Measurements from ENCODE around the gene DHX35. TPM values are rescaled to one million over a fixed set of nuclear protein-coding genes. Genes with fewer than 3 reads are reported as not detected.

The DHX35 gene
- polyA plus RNA-seq, 3 donors = 3.0 to 7.4 (median 6.9) TPM

DNA sequence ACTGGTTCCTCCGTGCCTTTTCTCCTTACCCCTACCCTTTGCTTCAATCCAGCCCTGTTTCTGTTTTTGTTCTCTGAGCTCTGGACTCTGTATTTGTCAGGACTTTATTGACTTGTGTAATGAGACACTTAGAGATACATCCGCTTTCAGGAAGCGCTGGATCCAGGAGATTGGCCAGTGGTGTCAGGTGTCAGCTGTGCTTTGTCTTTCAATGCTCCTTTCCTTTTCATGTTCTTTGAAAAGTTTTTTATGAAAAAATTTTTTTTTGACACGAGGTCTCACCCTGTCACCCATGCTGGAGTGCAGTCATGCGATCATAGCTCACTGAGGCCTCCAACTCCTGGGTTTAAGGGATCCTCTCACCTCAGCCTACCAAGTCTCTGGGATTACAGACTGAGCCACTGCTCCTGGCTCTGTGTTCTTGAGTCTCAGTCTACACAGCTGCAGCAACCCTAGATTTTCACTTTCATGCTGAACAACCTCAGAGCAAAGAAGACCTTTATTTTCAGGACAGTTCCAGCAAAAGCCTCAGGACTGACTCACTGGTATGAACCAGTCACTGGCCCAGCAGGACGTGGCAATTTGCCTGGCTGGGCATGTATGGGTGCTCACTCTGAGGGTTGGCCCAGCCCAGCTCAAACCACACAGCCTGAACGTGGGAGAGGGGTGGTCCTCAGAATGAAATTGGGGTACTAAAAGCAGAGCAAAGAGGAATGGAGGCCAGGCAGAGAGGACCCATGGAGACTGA lies 108.5 kb downstream of the DHX35 start:
- H3K27ac ChIP-seq (ENCODE audit: low read depth, low read length) = no peak overlapping the region

DNA sequence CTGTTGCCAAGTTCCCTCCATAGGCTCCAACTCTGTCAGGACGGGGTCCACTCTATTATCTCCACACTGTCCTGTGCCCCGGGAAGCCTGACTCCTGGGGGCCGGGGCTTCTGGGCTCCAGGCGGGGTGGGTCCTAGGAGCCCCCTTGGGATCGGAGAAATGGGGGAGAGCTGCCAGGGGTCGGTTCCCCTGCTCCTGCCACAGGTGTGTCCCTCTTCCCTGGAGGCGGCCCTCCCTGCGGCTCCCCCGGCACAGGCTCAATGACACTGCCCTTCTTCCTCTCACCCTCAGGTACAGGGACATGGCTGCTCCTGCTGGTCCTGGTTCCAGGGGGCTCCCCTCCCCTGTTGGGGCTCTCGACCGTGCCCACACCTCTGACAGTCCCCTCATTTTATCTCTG lies 110.0 kb downstream of the DHX35 start:
- H3K27ac ChIP-seq (ENCODE audit: low read depth, low read length) = no peak overlapping the region
- WGBS, 3 donors = 76 to 91% (median 89%) methylated on average over 11 of the region's 11 CpGs

More for the DNA sequence above, 108.5 kb downstream of the DHX35 start:
- WGBS, 3 donors = 55 to 69% (median 56%) methylated on average over 7 of the region's 7 CpGs

DNA sequence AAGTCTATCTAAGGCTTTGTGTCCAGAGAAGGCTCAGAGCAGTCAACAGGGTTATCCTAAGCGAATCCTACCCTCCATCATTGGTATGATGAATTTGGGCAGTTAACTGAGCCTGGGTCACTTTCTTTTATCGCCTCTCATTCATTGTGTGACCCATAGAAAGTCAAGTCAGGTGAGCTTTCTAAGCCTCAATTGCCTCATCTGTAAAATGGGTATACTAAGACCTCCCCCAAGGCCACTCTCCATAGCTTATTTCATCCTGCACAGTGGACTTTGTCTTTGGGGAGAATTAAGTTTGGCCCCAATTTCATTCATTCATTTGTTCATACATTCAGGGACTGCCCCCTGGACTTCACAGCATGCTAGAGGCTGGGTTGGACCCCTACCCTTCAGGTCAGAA lies 110.5 kb downstream of the DHX35 start:
- no peak overlapping the region for H3K27ac ChIP-seq (ENCODE audit: low read depth, low read length)
- 80 to 93% (median 93%) methylated on average over 2 of the region's 2 CpGs for WGBS, 3 donors

DNA sequence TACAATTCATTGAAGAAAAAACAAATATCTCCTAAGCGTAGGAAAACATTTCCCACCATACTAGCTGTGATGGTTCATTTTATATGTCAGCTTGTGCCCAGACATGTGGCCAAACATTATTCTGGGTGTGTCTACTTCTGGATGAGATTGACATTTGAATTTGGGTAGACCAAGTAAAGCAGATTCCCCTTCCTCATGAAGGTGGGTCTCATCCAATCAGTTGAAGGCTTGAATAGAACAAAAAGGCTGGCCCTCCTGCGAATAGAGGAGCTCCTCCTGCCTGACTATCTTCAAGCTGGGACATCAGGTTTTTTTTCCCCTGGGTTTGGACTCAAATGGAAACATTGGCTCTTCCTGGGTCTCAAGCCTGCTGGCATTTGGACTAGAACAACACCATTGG lies 113.6 kb downstream of the DHX35 start:
- WGBS, 3 donors = 77 to 97% (median 92%) methylated on average over 2 of the region's 2 CpGs
- no peak overlapping the region for H3K27ac ChIP-seq (ENCODE audit: low read depth, low read length)

DNA sequence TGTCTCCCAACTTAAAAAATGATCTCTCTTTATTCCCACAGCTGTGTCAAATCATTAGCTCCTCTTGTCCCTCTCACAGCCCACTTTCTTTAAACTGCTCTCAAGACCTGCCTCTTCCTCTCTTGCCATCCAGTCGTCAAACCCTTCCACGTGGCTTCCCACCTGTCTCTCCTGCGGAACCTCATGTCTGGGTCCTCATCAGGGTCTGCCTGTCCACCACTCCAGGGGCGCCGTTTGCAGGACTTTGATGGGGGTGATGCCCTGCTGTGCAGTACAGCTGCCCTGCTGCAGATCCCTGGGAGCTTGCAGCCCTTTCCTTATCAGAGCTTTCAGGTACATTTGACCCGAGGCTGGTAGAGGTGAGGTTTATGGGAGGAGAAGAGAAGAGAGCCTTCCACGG lies 114.8 kb downstream of the DHX35 start:
- WGBS, 3 donors = 42 to 51% (median 49%) methylated on average over 7 of the region's 7 CpGs

DNA sequence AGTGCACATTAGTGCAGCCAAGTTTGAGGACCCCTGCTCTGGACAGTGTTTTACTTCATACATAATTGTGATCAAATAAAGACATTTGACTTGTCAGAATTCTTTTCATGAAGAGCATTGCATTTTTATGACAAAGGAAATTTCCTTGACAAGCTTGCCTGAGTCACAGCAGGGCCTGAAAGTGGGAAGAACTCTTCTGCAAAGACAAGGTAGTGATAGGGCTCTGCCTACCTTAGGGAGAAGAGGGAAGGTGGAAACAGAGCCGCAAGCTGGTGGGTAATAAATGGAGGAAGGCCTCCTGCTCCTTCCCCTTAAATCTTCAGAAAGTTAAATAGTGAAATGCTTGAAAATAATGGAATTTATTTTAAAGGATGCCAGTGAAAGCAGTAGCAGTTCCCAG lies 118.2 kb downstream of the DHX35 start:
- no peak overlapping the region for H3K27ac ChIP-seq (ENCODE audit: low read depth, low read length)
- WGBS, 3 donors = 97 to 100% (median 97%) methylated on average over 1 of the region's 1 CpG

More for the DNA sequence above, 114.8 kb downstream of the DHX35 start:
- no peak overlapping the region for H3K27ac ChIP-seq (ENCODE audit: low read depth, low read length)

DNA sequence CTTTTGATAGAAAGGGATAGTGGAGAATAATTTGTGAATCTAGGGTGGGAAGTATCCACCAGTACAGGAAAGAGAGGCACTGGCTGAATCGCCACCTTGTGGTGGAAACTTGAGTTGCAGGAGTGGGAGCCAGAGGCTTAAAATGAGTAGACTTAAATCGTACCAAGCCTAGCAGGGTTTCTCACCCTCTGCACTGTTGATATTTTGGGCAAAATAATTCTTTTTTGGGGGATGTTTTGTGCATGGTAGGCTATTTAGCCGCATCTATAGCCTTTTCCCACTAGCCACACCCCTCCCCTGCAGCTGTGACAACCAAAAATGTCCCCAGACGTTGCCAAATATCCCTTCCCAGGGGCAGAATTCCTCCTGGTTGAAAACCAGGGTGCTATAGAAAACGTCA lies 119.1 kb downstream of the DHX35 start:
- no peak overlapping the region for H3K27ac ChIP-seq (ENCODE audit: low read depth, low read length)
- WGBS, 3 donors = 12 to 17% (median 14%) methylated on average over 5 of the region's 5 CpGs

DNA sequence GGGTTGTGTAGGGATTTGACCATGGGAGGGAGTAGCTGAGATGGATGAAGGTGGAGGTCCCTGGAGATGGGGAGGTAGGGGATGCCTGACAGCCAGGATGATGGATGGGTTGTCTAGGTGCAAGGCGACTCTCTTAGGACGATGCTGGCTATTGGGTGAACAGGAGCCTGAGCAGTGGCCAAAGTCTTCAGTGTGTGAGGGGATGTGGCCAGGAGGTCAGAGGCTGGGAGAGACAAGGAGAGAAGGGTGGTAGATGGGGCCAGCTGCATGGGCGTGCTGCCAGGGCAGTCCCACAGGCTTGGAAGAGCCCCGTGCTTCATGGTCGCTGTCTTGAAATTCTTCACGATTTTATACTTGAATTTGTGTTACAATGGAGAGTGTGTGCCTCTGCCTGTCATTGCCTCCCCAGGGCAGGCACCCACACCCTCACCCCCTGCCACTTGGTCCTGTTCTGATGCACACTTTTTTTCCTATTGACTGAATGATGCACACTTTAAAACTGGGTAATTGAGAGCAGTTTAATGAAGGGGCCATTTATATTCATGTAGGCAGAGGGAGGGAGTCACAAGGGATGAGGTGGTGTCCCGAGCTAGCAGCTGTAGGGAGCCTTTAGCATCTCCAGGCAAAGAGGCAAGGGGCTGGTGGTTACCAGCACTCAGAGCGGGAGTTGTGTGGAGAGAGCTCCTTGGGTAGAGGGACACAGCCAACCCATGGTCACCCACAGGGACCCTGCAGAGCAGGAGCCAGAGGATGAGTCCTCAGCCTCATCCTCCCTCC lies 120.7 kb downstream of the DHX35 start:
- WGBS, 3 donors = 49 to 61% (median 60%) methylated on average over 8 of the region's 8 CpGs
- no peak overlapping the region for H3K27ac ChIP-seq (ENCODE audit: low read depth, low read length)

DNA sequence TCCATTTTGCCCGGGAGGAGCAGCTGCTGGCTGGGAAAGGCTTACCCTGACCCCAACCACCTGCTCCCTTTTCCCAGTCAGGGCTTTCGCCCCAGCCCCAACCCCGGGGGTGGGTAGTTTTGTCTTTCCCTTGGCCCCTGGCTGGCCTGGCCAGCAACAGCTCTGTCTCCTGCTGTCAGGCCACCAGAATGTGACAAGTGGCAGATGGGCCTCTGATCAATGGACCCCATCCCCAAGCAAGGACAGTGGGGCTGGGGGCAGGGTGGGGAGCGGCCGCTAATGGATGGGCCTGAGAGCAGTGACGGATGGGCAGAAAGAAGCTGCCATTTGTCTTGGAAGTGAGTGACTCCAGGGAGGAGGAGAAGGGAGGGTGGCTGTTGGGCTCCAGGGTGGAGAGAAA lies 121.6 kb downstream of the DHX35 start:
- H3K27ac ChIP-seq (ENCODE audit: low read depth, low read length) = no peak overlapping the region
- WGBS, 3 donors = 59 to 71% (median 61%) methylated on average over 6 of the region's 6 CpGs

DNA sequence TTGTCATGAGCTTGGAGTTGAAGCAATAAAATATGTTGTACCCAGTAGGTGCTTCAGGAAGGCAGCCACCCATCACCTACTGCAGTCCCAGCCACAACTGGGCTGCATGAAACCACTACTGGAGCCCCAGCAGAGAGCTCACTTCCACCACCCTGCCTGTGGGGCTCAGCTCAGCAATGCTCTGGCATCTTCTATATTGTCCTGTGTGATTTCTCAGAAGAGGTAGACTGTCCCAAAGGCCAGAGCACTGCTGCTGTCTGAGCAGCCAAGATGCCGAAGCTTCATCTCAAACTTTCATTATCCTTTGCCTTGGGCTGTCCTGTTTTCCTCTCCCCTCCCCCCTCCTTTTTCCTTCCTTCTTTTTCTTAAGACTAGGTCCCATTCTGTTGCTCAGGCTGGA lies 126.9 kb downstream of the DHX35 start:
- no peak overlapping the region for H3K27ac ChIP-seq (ENCODE audit: low read depth, low read length)
- WGBS, 3 donors = 54 to 88% (median 88%) methylated on average over 1 of the region's 1 CpG

Other genes with a start within 250 kb of the DHX35 start
- not detected for gene SLC32A1, start 237.9 kb upstream of the DHX35 start, polyA plus RNA-seq
- 1 to 10 TPM; 3.1 to 5.0 (median 3.5) TPM for gene ACTR5, start 213.9 kb upstream of the DHX35 start, polyA plus RNA-seq
- gene PPP1R16B, start 156.6 kb upstream of the DHX35 start, polyA plus RNA-seq = 1 to 10 TPM; 2.9 to 9.0 (median 6.8) TPM
- under 1 TPM; 0.17 to 0.64 (median 0.56) TPM for gene FAM83D, start 35.9 kb upstream of the DHX35 start, polyA plus RNA-seq